Neural progenitor cell (in vitro differentiated cells): ENCODE data around the gene KDM4B. TPM values are rescaled to one million over a fixed set of nuclear protein-coding genes. Genes with fewer than 3 reads are reported as not detected.

Source experiments
- DNase-seq: peaks from one replicate; pipeline ENCODE4 v3.0.0-alpha.2; 2016; ENCODE audit warnings: low spot score
- H2AFZ ChIP-seq: fragments of 200-600 bp; sonication (generic); replicated peaks from 2 replicates; pipeline ENCODE4 v1.6.1; 2016; ENCODE audit warnings: antibody characterized with exemption
- H3F3A ChIP-seq: fragments of 200-600 bp; sonication (generic); 2 replicates; pipeline ENCODE4 v1.6.1; 2016; ENCODE audit warnings: antibody characterized with exemption, low read depth
- H3K27ac ChIP-seq: fragments of 200-600 bp; sonication (generic); 2 replicates; pipeline ENCODE4 v1.5.1; 2016; ENCODE audit warnings: mild to moderate bottlenecking
- H3K27me3 ChIP-seq: fragments of 200-600 bp; sonication (generic); 2 replicates; pipeline ENCODE4 v1.6.1; 2016; ENCODE audit warnings: mild to moderate bottlenecking, moderate library complexity
- H3K36me3 ChIP-seq: fragments of 200-600 bp; sonication (generic); 2 replicates; pipeline ENCODE4 v1.5.1; 2016
- H3K4me1 ChIP-seq: fragments of 200-600 bp; sonication (generic); 2 replicates; pipeline ENCODE4 v1.6.1; 2016; ENCODE audit warnings: mixed run types
- H3K4me2 ChIP-seq: fragments of 200-600 bp; sonication (generic); 2 replicates; pipeline ENCODE4 v1.6.1; 2016
- H3K4me3 ChIP-seq: fragments of 200-600 bp; sonication (generic); 2 replicates; pipeline ENCODE4 v1.5.1; 2016
- H3K79me2 ChIP-seq: fragments of 200-600 bp; sonication (generic); 2 replicates; pipeline ENCODE4 v1.6.1; 2016; ENCODE audit warnings: low read depth
- H3K9ac ChIP-seq: fragments of 200-600 bp; sonication (generic); 2 replicates; pipeline ENCODE4 v1.6.1; 2016
- H3K9me3 ChIP-seq: fragments of 200-600 bp; sonication (generic); 2 replicates; pipeline ENCODE4 v1.5.1; 2016; ENCODE audit warnings: low read depth
- H4K20me1 ChIP-seq: fragments of 200-600 bp; sonication (generic); 2 replicates; pipeline ENCODE4 v1.6.1; 2016; ENCODE audit warnings: low read depth
- H3K27ac Mint-ChIP-seq: 3 replicates; pipeline ENCODE4 v1.8.0; 2021; ENCODE audit warnings: mixed read lengths
- H3K27me3 Mint-ChIP-seq: 2 replicates; pipeline ENCODE4 v1.8.0; 2022; ENCODE audit warnings: low read depth, mild to moderate bottlenecking, inconsistent platforms, moderate library complexity, mixed read lengths; ENCODE audit not compliant: insufficient read depth
- H3K36me3 Mint-ChIP-seq: 3 replicates; pipeline ENCODE4 v1.8.0; 2021; ENCODE audit warnings: mixed read lengths
- H3K4me1 Mint-ChIP-seq: 3 replicates; pipeline ENCODE4 v1.8.0; 2021; ENCODE audit warnings: mixed read lengths
- H3K4me3 Mint-ChIP-seq: 3 replicates; pipeline ENCODE4 v1.8.0; 2021; ENCODE audit warnings: mild to moderate bottlenecking, moderate library complexity, mixed read lengths
- H3K9me3 Mint-ChIP-seq: 3 replicates; pipeline ENCODE4 v1.8.0; 2020; ENCODE audit warnings: mixed read lengths
- CTCF ChIP-seq: fragments of 200-600 bp; sonication (generic); IDR thresholded peaks from 2 replicates; pipeline ENCODE4 v1.5.1; 2017; ENCODE audit warnings: antibody characterized with exemption, mild to moderate bottlenecking
- EZH2 ChIP-seq: fragments of 200-600 bp; sonication (generic); IDR thresholded peaks from 2 replicates; pipeline ENCODE4 v1.6.1; 2017; ENCODE audit warnings: antibody characterized with exemption, mild to moderate bottlenecking, moderate library complexity
- EZH2phosphoT487 ChIP-seq: fragments of 200-600 bp; sonication (generic); IDR thresholded peaks from 2 replicates; pipeline ENCODE4 v1.6.1; 2017; ENCODE audit warnings: antibody characterized with exemption
- total RNA-seq: library from RNA; depleted of rRNA; stranded (reverse); fragments of >200 nt; gene quantifications from 2 replicates; pipeline ENCODE4 v1.2.3, GENCODE V29; 2015; ENCODE audit warnings: low replicate concordance

KDM4B gene
- total RNA-seq, 1 donor from 2014 or later, result 16.0 TPM

DNA sequence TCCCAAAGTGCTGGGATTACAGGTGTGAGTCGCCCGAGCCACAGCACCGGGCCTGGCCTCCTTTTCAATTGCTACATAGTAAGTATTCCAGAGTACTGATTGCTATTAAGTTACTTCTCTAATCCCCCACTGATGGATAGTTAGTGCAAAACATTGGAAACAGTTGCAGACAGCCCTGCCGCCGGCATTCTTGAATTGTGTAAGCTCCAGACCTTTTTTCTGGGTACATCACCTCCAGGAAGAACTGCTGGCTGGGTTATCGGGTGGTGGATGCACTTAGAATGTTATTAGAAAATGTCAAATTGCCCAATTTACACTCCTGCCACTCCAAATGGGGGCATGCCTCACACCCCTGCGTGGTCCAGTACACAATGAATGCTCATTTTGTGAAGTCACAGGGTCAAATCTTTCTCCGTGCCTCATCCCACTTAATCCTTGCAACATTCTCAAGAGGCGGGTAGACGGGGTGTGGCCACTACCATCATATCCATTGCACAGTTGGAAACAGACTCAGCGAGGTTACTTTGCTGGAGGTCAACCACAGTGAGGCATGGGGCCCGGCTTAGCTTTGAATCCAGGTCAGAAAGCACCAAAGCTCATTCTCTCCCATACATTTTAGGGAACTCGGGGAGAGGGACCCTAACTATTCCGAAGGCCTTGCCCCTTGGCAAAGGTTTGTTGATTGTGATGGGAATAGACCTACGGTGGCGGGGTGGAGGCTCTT lies 1.0 kb upstream of the KDM4B start:
- peak overlapping the region; percentile 43 for H2AFZ ChIP-seq
- Mint-ChIP-seq H3K27me3 (peaks cover 5% of the 10 kb centered on the region), H3K36me3 (peaks cover 7% of the 10 kb centered on the region), H3K4me1 (peaks cover 47% of the 10 kb centered on the region), H3K9me3 (no peaks in the 10 kb centered on the region), H3K27ac (peak overlapping the region; percentile 83), H3K4me3 (peak overlapping the region; percentile 82)
- peaks cover 36% of the 10 kb centered on the region for H3K79me2 ChIP-seq
- peaks cover 56% of the 10 kb centered on the region for H3F3A ChIP-seq
- H3K27me3 ChIP-seq, result no peaks in the 10 kb centered on the region
- H3K9ac ChIP-seq, result no peak overlapping the region
- H4K20me1 ChIP-seq, result peaks cover 35% of the 10 kb centered on the region
- H3K4me1 ChIP-seq, result peaks cover 10% of the 10 kb centered on the region
- no peak overlapping the region for H3K27ac ChIP-seq
- no peak for TF ChIP-seq EZH2
- H3K9me3 ChIP-seq, result no peaks in the 10 kb centered on the region
- H3K4me2 ChIP-seq, result peak overlapping the region; percentile 50
- peaks cover 1% of the 10 kb centered on the region for H3K36me3 ChIP-seq
- peak overlapping the region; percentile 34 for H3K4me3 ChIP-seq
- peak; percentile 27 for DNase-seq

- TF ChIP-seq CTCF (no peak), EZH2phosphoT487 (no peak), EZH2 (no peak)
- peak overlapping the region; percentile 99 for H3K4me3 Mint-ChIP-seq
- peaks cover 52% of the 10 kb centered on the region for H3K4me1 Mint-ChIP-seq
- no peak overlapping the region for H3K27ac Mint-ChIP-seq
- peaks cover 3% of the 10 kb centered on the region for H3K36me3 Mint-ChIP-seq
- Histone ChIP-seq H3K4me2 (peak overlapping the region; percentile 91), H3K4me3 (peak overlapping the region; percentile 71), H4K20me1 (peaks cover 49% of the 10 kb centered on the region), H3K9ac (peak overlapping the region; percentile 49), H3K4me1 (peaks cover 10% of the 10 kb centered on the region), H3K27ac (no peak overlapping the region), H3K9me3 (no peaks in the 10 kb centered on the region), H2AFZ (no peak overlapping the region), H3F3A (peaks cover 46% of the 10 kb centered on the region), H3K36me3 (no peaks in the 10 kb centered on the region), H3K27me3 (no peaks in the 10 kb centered on the region), H3K79me2 (peaks cover 50% of the 10 kb centered on the region)
- H3K27me3 Mint-ChIP-seq, result peaks cover 5% of the 10 kb centered on the region
- H3K9me3 Mint-ChIP-seq, result no peaks in the 10 kb centered on the region
- DNase-seq, result no peak
Observed at GRCh38 chr19:4969292-4969771, 419 bp downstream of the KDM4B start.

DNA sequence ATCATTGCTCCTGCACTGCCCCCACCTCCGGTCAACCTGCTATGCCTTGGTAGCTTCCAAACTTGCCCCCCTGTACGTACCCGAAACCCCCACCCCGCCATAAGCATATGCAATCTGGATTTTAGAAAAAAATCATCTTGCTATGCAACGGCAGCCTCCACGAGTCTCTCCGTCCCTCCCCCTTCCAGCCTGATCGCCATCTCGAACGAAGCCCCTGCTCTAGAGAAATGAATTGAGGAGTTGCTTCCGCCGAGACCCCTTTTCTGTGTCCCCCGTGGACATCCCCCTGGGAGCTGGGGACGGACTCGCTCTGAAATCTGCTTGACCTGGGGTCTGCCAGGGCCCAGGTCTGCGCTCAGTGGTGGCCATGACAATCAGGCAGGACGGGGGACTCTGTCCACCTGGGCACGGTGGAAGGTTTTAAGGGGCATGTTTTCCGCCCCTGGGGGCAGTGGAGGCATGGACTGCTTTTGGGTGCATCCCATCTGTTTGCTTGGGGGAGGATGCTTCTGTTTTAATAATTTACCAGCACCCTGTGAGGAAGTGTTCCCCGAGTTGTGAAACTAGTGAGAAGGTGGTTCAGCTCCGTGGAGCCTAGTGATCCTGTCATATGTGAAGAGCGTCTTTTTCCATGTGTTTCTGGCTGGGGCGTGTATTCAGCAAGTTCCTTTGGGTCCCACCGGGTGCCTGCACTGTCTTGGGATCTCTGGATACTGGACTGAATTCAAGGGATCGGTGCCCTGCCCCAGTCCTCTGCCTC lies 1.0 kb downstream of the KDM4B start:
- peaks cover 54% of the 10 kb centered on the region for H3K4me1 Mint-ChIP-seq
- TF ChIP-seq EZH2 (no peak), CTCF (no peak), EZH2phosphoT487 (no peak)
- peak; percentile 31 for DNase-seq
- Histone ChIP-seq H3K9ac (peak overlapping the region; percentile 49), H3K4me3 (peak overlapping the region; percentile 71), H2AFZ (no peak overlapping the region), H3K27ac (no peak overlapping the region), H3K4me2 (peak overlapping the region; percentile 91), H3K9me3 (no peaks in the 10 kb centered on the region), H4K20me1 (peaks cover 55% of the 10 kb centered on the region), H3K4me1 (peaks cover 10% of the 10 kb centered on the region), H3K27me3 (no peaks in the 10 kb centered on the region), H3K36me3 (no peaks in the 10 kb centered on the region), H3K79me2 (peaks cover 56% of the 10 kb centered on the region), H3F3A (peaks cover 43% of the 10 kb centered on the region)
- peak overlapping the region; percentile 38 for H3K27ac Mint-ChIP-seq
- peak overlapping the region; percentile 99 for H3K4me3 Mint-ChIP-seq
- peaks cover under 1% of the 10 kb centered on the region for H3K36me3 Mint-ChIP-seq
- H3K27me3 Mint-ChIP-seq, result peaks cover 5% of the 10 kb centered on the region
- no peaks in the 10 kb centered on the region for H3K9me3 Mint-ChIP-seq
